ENCODE measurements around the gene PTPRA.

The PTPRA gene

DNA sequence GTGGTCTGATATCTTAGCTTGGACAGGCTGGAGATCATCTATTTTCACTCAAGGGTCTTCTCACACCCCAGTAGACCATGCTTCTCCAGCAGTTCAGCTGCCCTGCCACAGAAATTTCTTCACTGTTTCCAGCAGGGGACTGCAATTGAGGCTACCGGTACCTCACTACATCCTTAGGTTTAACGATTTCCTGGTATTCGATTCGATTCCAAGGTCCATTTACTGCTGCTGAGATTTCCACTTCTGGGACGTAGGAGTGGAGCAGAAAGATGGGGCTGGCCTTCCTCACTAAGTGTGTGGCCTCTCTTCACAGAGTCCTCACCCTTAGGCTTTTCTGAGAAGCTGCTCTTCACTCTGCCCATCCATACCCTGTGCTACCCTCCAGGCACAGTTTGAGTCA is 26.6 kb upstream of the PTPRA start:
- Histone ChIP-seq H3K27ac (ENCODE audit: low read depth, low read length) (no peak overlapping the region), H3K36me3 (ENCODE audit: control insufficient read depth, low read length) (no peaks in the 10 kb centered on the region), H4K20me1 (ENCODE audit: control insufficient read depth, insufficient read depth, low read depth, low read length) (no peaks in the 10 kb centered on the region), H3K79me2 (ENCODE audit: control insufficient read depth, low read length) (peaks cover 1% of the 10 kb centered on the region), H3K4me1 (ENCODE audit: control insufficient read depth, low read length) (peaks cover 2% of the 10 kb centered on the region), H3F3A (ENCODE audit: control insufficient read depth, insufficient read depth) (no peaks in the 10 kb centered on the region), H3K9me2 (replicated peaks; ENCODE audit: control insufficient read depth, low read length) (no peaks in the 10 kb centered on the region), H3K9me3 (ENCODE audit: control insufficient read depth, insufficient read depth, low read length) (no peaks in the 10 kb centered on the region), H3K4me2 (ENCODE audit: low read length) (no peak overlapping the region), H3K27me3 (ENCODE audit: control insufficient read depth, low read length) (no peaks in the 10 kb centered on the region), H3K4me3 (ENCODE audit: low read length) (no peak overlapping the region)
- TF ChIP-seq EZH2phosphoT487 (IDR thresholded peaks at IDR 0.05; ENCODE audit: borderline replicate concordance, low read length): no peak
- TF ChIP-seq, protein P1, sequence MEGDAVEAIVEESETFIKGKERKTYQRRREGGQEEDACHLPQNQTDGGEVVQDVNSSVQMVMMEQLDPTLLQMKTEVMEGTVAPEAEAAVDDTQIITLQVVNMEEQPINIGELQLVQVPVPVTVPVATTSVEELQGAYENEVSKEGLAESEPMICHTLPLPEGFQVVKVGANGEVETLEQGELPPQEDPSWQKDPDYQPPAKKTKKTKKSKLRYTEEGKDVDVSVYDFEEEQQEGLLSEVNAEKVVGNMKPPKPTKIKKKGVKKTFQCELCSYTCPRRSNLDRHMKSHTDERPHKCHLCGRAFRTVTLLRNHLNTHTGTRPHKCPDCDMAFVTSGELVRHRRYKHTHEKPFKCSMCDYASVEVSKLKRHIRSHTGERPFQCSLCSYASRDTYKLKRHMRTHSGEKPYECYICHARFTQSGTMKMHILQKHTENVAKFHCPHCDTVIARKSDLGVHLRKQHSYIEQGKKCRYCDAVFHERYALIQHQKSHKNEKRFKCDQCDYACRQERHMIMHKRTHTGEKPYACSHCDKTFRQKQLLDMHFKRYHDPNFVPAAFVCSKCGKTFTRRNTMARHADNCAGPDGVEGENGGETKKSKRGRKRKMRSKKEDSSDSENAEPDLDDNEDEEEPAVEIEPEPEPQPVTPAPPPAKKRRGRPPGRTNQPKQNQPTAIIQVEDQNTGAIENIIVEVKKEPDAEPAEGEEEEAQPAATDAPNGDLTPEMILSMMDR (IDR thresholded peaks at IDR 0.05; ENCODE audit: low read depth, low read length, poor library complexity, severe bottlenecking): no peak

GRCh38 chr20:2847802-2848201 is 25.5 kb upstream of the PTPRA start:
- Histone ChIP-seq H3K9me3 (ENCODE audit: control insufficient read depth, insufficient read depth, low read length) (no peaks in the 10 kb centered on the region), H3K4me3 (ENCODE audit: low read length) (no peak overlapping the region), H3K36me3 (ENCODE audit: control insufficient read depth, low read length) (no peaks in the 10 kb centered on the region), H3K27me3 (ENCODE audit: control insufficient read depth, low read length) (no peaks in the 10 kb centered on the region), H3K27ac (ENCODE audit: low read depth, low read length) (no peak overlapping the region), H3F3A (ENCODE audit: control insufficient read depth, insufficient read depth) (no peaks in the 10 kb centered on the region), H4K20me1 (ENCODE audit: control insufficient read depth, insufficient read depth, low read depth, low read length) (no peaks in the 10 kb centered on the region), H3K4me1 (ENCODE audit: control insufficient read depth, low read length) (peaks cover 6% of the 10 kb centered on the region; the same call in 1 of the 2 replicates), H3K9me2 (replicated peaks; ENCODE audit: control insufficient read depth, low read length) (no peaks in the 10 kb centered on the region), H3K79me2 (ENCODE audit: control insufficient read depth, low read length) (no peaks in the 10 kb centered on the region), H3K4me2 (ENCODE audit: low read length) (no peak overlapping the region)
- TF ChIP-seq, protein P1 (IDR thresholded peaks at IDR 0.05; ENCODE audit: low read depth, low read length, poor library complexity, severe bottlenecking): no peak
- TF ChIP-seq EZH2phosphoT487 (IDR thresholded peaks at IDR 0.05; ENCODE audit: borderline replicate concordance, low read length): no peak

DNA sequence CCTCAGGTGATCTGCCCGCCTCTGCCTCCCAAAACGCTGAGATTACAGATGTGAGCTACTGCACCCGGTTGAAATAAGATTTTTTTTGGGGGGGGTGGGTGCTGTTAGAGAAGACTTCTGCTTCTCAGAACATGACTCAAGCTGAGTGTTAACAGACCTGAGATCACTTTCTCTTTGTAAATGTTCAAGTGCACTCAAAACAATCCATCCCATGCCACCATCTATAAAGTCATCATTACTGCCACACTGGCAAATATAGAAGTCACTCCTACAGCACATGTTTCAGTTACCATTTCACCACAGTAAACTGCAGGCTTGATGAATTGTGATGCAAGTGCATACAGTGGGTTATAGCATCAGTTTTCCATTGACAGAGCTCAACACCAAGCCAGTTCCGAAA is 23.8 kb upstream of the PTPRA start:
- H3K27ac ChIP-seq (ENCODE audit: low read depth, low read length): no peak overlapping the region
- TF ChIP-seq, protein P1 (IDR thresholded peaks at IDR 0.05; ENCODE audit: low read depth, low read length, poor library complexity, severe bottlenecking): no peak
- TF ChIP-seq EZH2phosphoT487 (IDR thresholded peaks at IDR 0.05; ENCODE audit: borderline replicate concordance, low read length): no peak
- no peak overlapping the region for H3K4me2 ChIP-seq (ENCODE audit: low read length)
- no peaks in the 10 kb centered on the region for H4K20me1 ChIP-seq (ENCODE audit: control insufficient read depth, insufficient read depth, low read depth, low read length)
- H3K27me3 ChIP-seq (ENCODE audit: control insufficient read depth, low read length): no peaks in the 10 kb centered on the region
- H3K4me1 ChIP-seq (ENCODE audit: control insufficient read depth, low read length): peaks cover 6% of the 10 kb centered on the region; the same call in 1 of the 2 replicates
- no peaks in the 10 kb centered on the region for H3K9me3 ChIP-seq (ENCODE audit: control insufficient read depth, insufficient read depth, low read length)
- no peak overlapping the region for H3K4me3 ChIP-seq (ENCODE audit: low read length)
- no peaks in the 10 kb centered on the region for H3K36me3 ChIP-seq (ENCODE audit: control insufficient read depth, low read length)
- no peaks in the 10 kb centered on the region for H3K79me2 ChIP-seq (ENCODE audit: control insufficient read depth, low read length)
- no peaks in the 10 kb centered on the region for H3K9me2 ChIP-seq (replicated peaks; ENCODE audit: control insufficient read depth, low read length)
- H3F3A ChIP-seq (ENCODE audit: control insufficient read depth, insufficient read depth): no peaks in the 10 kb centered on the region
